GM10266 (cell line): ENCODE data around the gene CORO2A.

Source experiments
- DNase-seq: peaks from one replicate; pipeline ENCODE4 v3.0.0; 2012; ENCODE audit errors: extremely low spot score
- CTCF ChIP-seq: IDR thresholded peaks from 2 replicates; pipeline ENCODE4 v1.5.1; 2012; ENCODE audit warnings: mild to moderate bottlenecking, low read depth; ENCODE audit not compliant: control insufficient read depth, insufficient read depth; ENCODE audit errors: missing control alignments

The CORO2A gene

GRCh38 chr9:98211260-98211659 is 18.8 kb upstream of the CORO2A start:
- no peak for DNase-seq
- TF ChIP-seq CTCF = no peak

DNA sequence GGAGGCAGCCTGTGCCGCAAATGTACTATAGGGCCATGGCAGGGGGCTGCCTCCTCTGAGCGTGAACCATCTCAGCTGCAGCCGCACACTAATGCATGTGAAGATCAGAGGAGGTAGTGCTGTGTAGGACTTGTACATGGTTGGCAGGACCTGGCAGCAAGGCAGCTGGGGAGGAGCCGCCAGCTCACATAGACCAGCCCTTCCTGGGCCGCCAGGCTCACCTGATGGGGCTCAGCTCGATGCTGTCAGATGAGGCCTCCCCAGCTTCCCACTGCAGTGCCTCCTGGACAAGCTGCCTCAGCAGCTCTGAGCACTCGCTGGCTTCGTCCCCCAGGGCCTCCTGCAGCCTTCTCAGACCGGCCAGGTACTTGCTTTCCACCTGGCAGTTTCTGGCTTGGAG is 18.0 kb upstream of the CORO2A start:
- no peak for DNase-seq
- TF ChIP-seq CTCF = no peak

DNA sequence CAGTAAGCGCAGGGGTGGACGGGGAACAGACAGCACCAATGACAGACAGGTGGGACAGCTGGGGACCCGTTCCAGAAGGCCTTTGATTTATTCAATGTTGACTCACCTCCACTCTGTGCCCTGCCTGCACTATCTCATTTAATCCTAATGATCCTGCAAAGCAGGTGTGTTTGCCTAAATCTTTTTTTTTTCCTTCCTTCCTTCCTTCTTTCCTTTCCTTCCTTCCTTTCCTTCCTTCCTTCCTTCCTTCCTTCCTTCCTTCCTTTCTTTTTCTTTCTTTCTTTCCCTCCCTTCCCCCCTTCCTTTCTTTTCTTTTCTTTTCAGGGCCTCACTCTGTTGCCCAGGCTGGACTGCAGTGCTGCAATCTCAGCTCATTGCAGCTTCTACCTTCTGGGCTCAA is 17.1 kb upstream of the CORO2A start:
- TF ChIP-seq CTCF = no peak

GRCh38 chr9:98208635-98209034 is 16.2 kb upstream of the CORO2A start:
- TF ChIP-seq CTCF = no peak
- no peak for DNase-seq

More for the DNA sequence above, 17.1 kb upstream of the CORO2A start:
- DNase-seq = no peak

- peak; percentile 7 for TF ChIP-seq CTCF
- no peak for DNase-seq
Observed at GRCh38 chr9:98207606-98208005, 15.2 kb upstream of the CORO2A start.

GRCh38 chr9:98206754-98207153 is 14.3 kb upstream of the CORO2A start:
- no peak for TF ChIP-seq CTCF
- no peak for DNase-seq

DNA sequence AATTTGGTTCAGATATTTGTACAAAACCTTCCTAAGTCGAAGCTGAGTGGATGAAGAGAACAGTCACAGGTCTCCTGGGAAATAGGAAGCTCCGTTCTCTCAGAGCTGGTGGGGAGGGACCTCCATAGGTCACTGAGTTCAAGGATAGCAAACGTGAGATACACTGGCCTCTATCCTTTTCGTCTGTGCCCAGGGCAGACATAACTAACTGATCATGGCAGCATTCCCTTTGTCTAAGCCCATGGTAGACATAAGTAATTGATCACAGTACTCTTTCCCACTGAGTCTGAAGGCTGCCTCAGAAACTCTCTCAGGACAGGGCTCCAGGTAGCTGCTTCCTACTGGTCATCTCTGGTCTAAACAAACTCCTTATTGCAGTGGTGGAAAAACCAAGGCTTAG is 12.3 kb upstream of the CORO2A start:
- no peak for TF ChIP-seq CTCF
- DNase-seq = no peak

GRCh38 chr9:98203153-98203552 is 10.7 kb upstream of the CORO2A start:
- TF ChIP-seq CTCF = no peak
- no peak for DNase-seq
